Measurements from ENCODE around the gene RCOR2. TPM values are rescaled to one million over a fixed set of nuclear protein-coding genes. Genes with fewer than 3 reads are reported as not detected.
A peak's percentile ranks its signal among the peaks of the same experiment; 100 is the strongest.

The RCOR2 gene
- total and polyA plus RNA-seq, 2 of the 13 experiments (the other 11 are each of a cell fraction or from before 2014, with no cell fraction given): 8.3 to 8.5 TPM

DNA sequence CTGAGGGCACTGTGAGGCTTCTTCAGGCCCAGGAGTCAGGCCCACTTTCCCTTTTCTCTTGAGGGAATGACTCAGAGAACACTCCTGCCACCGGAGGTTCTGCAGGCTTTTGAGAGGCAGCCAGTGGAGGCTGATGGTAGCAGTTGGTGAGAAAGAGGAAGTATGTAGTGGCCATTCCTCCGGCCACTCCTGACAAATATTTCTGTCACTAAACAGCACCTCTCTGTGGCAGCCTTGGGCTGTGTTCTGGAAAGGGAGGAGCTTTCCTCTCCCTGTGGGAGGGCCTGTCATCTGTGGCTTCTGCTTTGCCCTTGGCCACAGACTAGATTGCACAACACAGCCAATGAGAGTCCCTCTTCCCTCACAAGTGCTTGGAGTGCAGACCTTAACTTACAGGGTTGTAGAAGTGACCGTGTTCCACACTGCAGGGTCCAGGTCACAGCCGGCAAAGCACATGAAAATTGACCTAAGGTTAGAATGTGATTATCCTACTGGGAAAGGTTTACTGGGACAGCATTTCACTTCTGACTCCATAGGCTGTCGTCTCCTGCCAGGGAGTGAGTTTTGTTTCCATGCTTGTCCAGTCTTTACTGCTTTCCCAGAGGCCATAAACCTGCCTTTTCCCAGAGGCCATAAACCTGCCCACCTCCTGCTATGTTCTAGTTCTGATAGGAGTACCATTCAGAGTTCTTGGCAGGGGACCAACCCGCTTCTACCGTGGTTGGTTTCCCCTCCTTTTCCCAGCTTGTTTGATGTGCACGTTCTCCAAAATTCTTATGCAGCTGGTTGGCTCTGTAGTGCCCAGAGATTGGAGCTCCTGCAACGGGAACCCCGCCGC lies 44.8 kb downstream of the RCOR2 start (continued):
- 0 out of 2 replicates have a peak, but pooled peaks have one; percentile 51 for TF ChIP-seq MIER2 (CRISPR knock-in tag; IDR thresholded peaks at IDR 0.05)
- TF ChIP-seq SNAI1 (CRISPR knock-in tag; IDR thresholded peaks at IDR 0.05; ENCODE audit: borderline replicate concordance): no peak
- peak; percentile 92 for TF ChIP-seq ZNF121 (CRISPR knock-in tag; IDR thresholded peaks at IDR 0.05)
- TF ChIP-seq THYN1 (CRISPR knock-in tag; IDR thresholded peaks at IDR 0.05; ENCODE audit: borderline replicate concordance, low read depth): no peak
- no peak for TF ChIP-seq DNMT1 (CRISPR knock-in tag; IDR thresholded peaks at IDR 0.05)
- TF ChIP-seq, protein P1, sequence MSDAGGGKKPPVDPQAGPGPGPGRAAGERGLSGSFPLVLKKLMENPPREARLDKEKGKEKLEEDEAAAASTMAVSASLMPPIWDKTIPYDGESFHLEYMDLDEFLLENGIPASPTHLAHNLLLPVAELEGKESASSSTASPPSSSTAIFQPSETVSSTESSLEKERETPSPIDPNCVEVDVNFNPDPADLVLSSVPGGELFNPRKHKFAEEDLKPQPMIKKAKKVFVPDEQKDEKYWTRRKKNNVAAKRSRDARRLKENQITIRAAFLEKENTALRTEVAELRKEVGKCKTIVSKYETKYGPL (CRISPR knock-in tag; IDR thresholded peaks at IDR 0.05): no peak
- peak; percentile 61; the same call in 1 of the 2 replicates for TF ChIP-seq MEIS2 (CRISPR knock-in tag; IDR thresholded peaks at IDR 0.05)
- TF ChIP-seq ZBTB21 (CRISPR knock-in tag; IDR thresholded peaks at IDR 0.05): 0 out of 2 replicates have a peak, but pooled peaks have one; percentile 43
- TF ChIP-seq, protein P2, sequence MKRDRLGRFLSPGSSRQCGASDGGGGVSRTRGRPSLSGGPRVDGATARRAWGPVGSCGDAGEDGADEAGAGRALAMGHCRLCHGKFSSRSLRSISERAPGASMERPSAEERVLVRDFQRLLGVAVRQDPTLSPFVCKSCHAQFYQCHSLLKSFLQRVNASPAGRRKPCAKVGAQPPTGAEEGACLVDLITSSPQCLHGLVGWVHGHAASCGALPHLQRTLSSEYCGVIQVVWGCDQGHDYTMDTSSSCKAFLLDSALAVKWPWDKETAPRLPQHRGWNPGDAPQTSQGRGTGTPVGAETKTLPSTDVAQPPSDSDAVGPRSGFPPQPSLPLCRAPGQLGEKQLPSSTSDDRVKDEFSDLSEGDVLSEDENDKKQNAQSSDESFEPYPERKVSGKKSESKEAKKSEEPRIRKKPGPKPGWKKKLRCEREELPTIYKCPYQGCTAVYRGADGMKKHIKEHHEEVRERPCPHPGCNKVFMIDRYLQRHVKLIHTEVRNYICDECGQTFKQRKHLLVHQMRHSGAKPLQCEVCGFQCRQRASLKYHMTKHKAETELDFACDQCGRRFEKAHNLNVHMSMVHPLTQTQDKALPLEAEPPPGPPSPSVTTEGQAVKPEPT (CRISPR knock-in tag; IDR thresholded peaks at IDR 0.05; ENCODE audit: low read depth): no peak
- TF ChIP-seq ZBTB3 (CRISPR knock-in tag; IDR thresholded peaks at IDR 0.05; ENCODE audit: borderline replicate concordance, low read depth): no peak
- peak; percentile 78 for TF ChIP-seq HNF4A (CRISPR knock-in tag; IDR thresholded peaks at IDR 0.05)
- no peak for TF ChIP-seq ZNF549 (CRISPR knock-in tag; IDR thresholded peaks at IDR 0.05)
- no peak for TF ChIP-seq ETV6 (CRISPR knock-in tag; conservative IDR thresholded peaks at IDR 0.05)
- no peak for TF ChIP-seq KLF9 (CRISPR knock-in tag; IDR thresholded peaks at IDR 0.05; ENCODE audit: low read depth)
- TF ChIP-seq, protein P3, sequence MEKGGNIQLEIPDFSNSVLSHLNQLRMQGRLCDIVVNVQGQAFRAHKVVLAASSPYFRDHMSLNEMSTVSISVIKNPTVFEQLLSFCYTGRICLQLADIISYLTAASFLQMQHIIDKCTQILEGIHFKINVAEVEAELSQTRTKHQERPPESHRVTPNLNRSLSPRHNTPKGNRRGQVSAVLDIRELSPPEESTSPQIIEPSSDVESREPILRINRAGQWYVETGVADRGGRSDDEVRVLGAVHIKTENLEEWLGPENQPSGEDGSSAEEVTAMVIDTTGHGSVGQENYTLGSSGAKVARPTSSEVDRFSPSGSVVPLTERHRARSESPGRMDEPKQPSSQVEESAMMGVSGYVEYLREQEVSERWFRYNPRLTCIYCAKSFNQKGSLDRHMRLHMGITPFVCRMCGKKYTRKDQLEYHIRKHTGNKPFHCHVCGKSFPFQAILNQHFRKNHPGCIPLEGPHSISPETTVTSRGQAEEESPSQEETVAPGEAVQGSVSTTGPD (CRISPR knock-in tag; IDR thresholded peaks at IDR 0.05): no peak
- TF ChIP-seq GABPA (IDR thresholded peaks at IDR 0.05; ENCODE audit: low read depth, low read length): no peak
- peak; percentile 61; the same call in 1 of the 2 replicates for TF ChIP-seq GABPA (CRISPR knock-in tag; IDR thresholded peaks at IDR 0.05; ENCODE audit: low read depth)
- no peak for TF ChIP-seq ZMAT3 (CRISPR knock-in tag; conservative IDR thresholded peaks at IDR 0.05)
- TF ChIP-seq ZSCAN30 (CRISPR knock-in tag; IDR thresholded peaks at IDR 0.05): no peak
- peak; percentile 38; the same call in 1 of the 2 replicates for TF ChIP-seq POLR2AphosphoS5 (IDR thresholded peaks at IDR 0.05; ENCODE audit: low read depth, low read length)
- TF ChIP-seq RARG (CRISPR knock-in tag; IDR thresholded peaks at IDR 0.05; ENCODE audit: low read depth): no peak
- no peak for TF ChIP-seq ZNF20 (CRISPR knock-in tag; IDR thresholded peaks at IDR 0.05)
- TF ChIP-seq NPAS2 (CRISPR knock-in tag; IDR thresholded peaks at IDR 0.05; ENCODE audit: borderline replicate concordance): no peak
- TF ChIP-seq ZSCAN21 (CRISPR knock-in tag; IDR thresholded peaks at IDR 0.05; ENCODE audit: borderline replicate concordance): 0 out of 2 replicates have a peak, but pooled peaks have one; percentile 22
- TF ChIP-seq, protein P4, sequence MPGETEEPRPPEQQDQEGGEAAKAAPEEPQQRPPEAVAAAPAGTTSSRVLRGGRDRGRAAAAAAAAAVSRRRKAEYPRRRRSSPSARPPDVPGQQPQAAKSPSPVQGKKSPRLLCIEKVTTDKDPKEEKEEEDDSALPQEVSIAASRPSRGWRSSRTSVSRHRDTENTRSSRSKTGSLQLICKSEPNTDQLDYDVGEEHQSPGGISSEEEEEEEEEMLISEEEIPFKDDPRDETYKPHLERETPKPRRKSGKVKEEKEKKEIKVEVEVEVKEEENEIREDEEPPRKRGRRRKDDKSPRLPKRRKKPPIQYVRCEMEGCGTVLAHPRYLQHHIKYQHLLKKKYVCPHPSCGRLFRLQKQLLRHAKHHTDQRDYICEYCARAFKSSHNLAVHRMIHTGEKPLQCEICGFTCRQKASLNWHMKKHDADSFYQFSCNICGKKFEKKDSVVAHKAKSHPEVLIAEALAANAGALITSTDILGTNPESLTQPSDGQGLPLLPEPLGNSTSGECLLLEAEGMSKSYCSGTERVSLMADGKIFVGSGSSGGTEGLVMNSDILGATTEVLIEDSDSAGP (CRISPR knock-in tag; IDR thresholded peaks at IDR 0.05; ENCODE audit: borderline replicate concordance): peak; percentile 66
- no peak for TF ChIP-seq TAF1 (CRISPR knock-in tag; IDR thresholded peaks at IDR 0.05)

Measured in HepG2 (cell line).